Measurements from ENCODE around the gene OTOP2. TPM values are rescaled to one million over a fixed set of nuclear protein-coding genes. Genes with fewer than 3 reads are reported as not detected.

Gene OTOP2
- total RNA-seq, 4 donors from 2014 or later: not detected

DNA sequence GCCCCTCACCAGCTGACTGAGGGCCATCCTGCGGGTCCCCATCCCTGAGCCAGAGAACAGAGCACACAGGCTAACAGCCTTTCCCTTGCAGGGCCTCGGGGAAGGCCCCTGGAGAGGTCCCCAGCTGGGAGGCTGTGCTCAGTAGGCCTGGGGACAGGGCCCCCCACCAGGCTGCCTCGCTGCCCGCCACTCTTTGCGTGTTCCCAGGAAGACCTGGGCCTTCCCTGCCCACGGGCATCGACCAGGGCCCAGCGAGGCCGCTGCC, 47.7 kb downstream of the OTOP2 start:
- peaks cover 14 to 26% (median 20%) of the 10 kb centered on the region in 4 donors for H3K4me1 ChIP-seq
- H3K27ac ChIP-seq (replicated peaks in 1 of 4): peak overlapping the region; percentile 43 to 71 (median 57)
- 54% methylated on average over 9 of the region's 9 CpGs for WGBS
- peaks cover 0 to 37% (median 0%) of the 10 kb centered on the region in 4 donors for H3K27me3 ChIP-seq
- TF ChIP-seq POLR2AphosphoS5 (IDR thresholded peaks at IDR 0.05) (no peak), EP300 (IDR thresholded peaks at IDR 0.05) (no peak), POLR2A (IDR thresholded peaks at IDR 0.05; ENCODE audit: low read depth) (no peak)
- TF ChIP-seq, protein P1, sequence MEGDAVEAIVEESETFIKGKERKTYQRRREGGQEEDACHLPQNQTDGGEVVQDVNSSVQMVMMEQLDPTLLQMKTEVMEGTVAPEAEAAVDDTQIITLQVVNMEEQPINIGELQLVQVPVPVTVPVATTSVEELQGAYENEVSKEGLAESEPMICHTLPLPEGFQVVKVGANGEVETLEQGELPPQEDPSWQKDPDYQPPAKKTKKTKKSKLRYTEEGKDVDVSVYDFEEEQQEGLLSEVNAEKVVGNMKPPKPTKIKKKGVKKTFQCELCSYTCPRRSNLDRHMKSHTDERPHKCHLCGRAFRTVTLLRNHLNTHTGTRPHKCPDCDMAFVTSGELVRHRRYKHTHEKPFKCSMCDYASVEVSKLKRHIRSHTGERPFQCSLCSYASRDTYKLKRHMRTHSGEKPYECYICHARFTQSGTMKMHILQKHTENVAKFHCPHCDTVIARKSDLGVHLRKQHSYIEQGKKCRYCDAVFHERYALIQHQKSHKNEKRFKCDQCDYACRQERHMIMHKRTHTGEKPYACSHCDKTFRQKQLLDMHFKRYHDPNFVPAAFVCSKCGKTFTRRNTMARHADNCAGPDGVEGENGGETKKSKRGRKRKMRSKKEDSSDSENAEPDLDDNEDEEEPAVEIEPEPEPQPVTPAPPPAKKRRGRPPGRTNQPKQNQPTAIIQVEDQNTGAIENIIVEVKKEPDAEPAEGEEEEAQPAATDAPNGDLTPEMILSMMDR (IDR thresholded peaks at IDR 0.05): no peak
- DNase-seq (ENCODE audit: extremely low spot score): no peak
- H3K4me3 ChIP-seq: peak overlapping the region; percentile 69 to 88 (median 74)
- intact Hi-C loops (cut with DNase I): loop anchor here (5.0 to 10.0 kb wide), 3 partner anchors 36 to 133 kb away; partner anchors contain the start of gene ARMC7
- no peaks in the 10 kb centered on the region for H3K9me3 ChIP-seq
- no peaks in the 10 kb centered on the region for H3K36me3 ChIP-seq

DNA sequence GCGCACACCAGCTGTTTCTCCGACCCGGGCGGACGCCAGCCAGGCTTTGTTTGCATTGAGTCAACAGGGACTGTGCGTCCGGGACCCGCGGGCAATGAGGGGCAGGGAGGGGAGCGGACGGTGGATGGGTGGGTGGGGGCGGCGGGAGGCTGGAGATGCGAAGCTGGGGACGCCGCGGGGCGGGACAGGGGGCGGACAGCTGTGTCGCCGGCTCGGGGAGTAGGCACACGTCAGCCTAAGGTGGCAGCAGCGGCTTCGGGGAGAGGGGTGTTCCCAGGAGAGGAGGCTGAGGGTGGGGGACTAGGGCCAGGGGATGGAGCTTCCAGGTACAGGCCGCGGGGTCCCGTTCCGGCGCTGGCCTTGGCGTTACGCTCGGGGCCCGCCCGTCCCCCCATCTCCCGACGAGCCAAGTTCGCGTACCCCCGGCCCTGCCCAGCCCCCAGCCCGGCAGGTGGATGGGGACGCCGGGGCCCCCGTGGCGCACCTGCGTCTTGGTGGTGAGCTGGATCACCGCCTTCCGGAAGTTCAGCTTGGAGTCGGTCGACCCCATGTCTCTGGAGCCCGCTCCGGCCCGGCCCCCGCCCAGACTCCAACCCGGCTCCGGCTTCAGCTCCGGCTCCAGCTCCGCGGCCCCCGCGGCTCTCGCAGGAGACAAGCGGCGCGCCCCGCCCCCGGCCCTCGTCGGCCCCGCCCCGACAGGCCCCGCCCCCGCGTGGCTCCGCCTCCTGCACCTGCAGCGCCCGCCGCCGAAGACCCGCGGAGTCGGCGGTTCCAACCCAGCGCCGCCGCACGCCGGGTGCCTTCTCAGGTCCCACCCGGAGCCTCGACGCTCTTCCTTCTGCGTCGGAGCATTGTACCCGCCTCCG, 48.3 kb downstream of the OTOP2 start, which contains the start of gene HID1:
Gene HID1 (minus strand): TSS at position 653 of the 866 bp plus-strand sequence. CDS start 103 bp downstream, at position 550.
- Histone ChIP-seq H3K36me3 (no peaks in the 10 kb centered on the region), H3K27me3 (peaks cover 0 to 37% (median 0%) of the 10 kb centered on the region in 4 donors), H3K9me3 (no peaks in the 10 kb centered on the region), H3K4me1 (peaks cover 14 to 26% (median 20%) of the 10 kb centered on the region in 4 donors), H3K4me3 (peak within 1 kb of the TSS; percentile 69 to 88 (median 74)), H3K27ac (replicated peaks in 1 of 4) (peak within 1 kb of the TSS; percentile 43 to 71 (median 57))
- WGBS: 4% methylated on average over 11 of the region's 95 CpGs
- intact Hi-C loops (cut with DNase I): loop anchor here (5.0 to 10.0 kb wide), 3 partner anchors 35 to 132 kb away; partner anchors contain the start of gene ARMC7
- TF ChIP-seq POLR2AphosphoS5 (IDR thresholded peaks at IDR 0.05): peak in 1 of 2 donors; percentile 6
- TF ChIP-seq, protein P1 (IDR thresholded peaks at IDR 0.05): no peak
- DNase-seq (ENCODE audit: extremely low spot score): no peak

DNA sequence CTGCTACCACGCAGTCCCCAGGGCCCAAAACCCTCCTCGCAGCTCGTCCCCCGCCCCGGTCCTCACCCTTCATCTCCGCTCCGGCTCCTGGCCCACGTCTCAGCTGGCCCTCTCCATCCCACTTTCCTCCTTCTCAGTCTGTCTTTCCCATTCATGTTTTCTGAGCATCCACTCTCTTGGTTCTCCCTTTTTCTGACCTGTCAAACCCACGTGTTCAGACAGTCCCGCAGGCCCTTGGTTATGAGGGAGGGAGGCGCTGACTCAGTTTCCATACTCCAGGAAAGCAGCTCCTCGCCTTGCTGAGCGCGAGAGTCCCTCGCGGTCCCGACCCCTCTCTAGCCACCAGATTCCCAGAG, 48.9 kb downstream of the OTOP2 start:
- Histone ChIP-seq H3K9me3 (no peaks in the 10 kb centered on the region), H3K4me3 (peak overlapping the region; percentile 69 to 88 (median 74)), H3K27me3 (peaks cover 0 to 37% (median 0%) of the 10 kb centered on the region in 4 donors), H3K27ac (replicated peaks in 1 of 4) (no peak overlapping the region), H3K36me3 (no peaks in the 10 kb centered on the region), H3K4me1 (peaks cover 14 to 26% (median 20%) of the 10 kb centered on the region in 4 donors)
- DNase-seq (ENCODE audit: extremely low spot score): no peak
- TF ChIP-seq POLR2AphosphoS5 (IDR thresholded peaks at IDR 0.05) (no peak), EP300 (IDR thresholded peaks at IDR 0.05) (no peak), POLR2A (IDR thresholded peaks at IDR 0.05; ENCODE audit: low read depth) (no peak)
- TF ChIP-seq, protein P1 (IDR thresholded peaks at IDR 0.05): no peak
- 12% methylated on average over 17 of the region's 17 CpGs for WGBS
- intact Hi-C loops (cut with DNase I): loop anchor here (5.0 to 10.0 kb wide), 3 partner anchors 34 to 132 kb away; partner anchors contain the start of gene ARMC7

DNA sequence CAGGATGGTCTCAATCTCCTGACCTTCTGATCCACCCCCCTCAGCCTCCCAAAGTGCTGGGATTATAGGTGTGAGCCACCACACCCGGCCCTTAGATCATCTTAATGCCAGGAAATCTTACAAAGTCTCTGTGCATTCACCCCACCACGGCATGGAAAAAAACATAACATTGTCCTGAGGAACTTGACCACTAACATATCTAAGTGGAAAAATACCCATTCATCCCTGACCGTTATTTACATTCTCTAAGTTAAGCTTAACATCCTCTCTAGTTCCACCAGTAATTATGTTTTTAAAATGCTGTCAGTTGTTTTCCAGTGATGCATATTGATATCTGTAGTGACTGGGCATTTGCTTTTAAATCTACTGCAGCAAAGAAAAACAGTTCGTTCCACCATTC, 51.9 kb downstream of the OTOP2 start:
- Histone ChIP-seq H3K27ac (replicated peaks in 1 of 4) (no peak overlapping the region), H3K4me3 (no peak overlapping the region), H3K4me1 (peaks cover 14 to 24% (median 19%) of the 10 kb centered on the region in 4 donors), H3K36me3 (no peaks in the 10 kb centered on the region), H3K27me3 (peaks cover 0 to 27% (median 0%) of the 10 kb centered on the region in 4 donors), H3K9me3 (no peaks in the 10 kb centered on the region)
- intact Hi-C loops (cut with DNase I): loop anchor here (10.0 kb wide), 1 partner anchor 129 kb away; the partner anchor contains the start of gene ARMC7
- TF ChIP-seq POLR2A (IDR thresholded peaks at IDR 0.05; ENCODE audit: low read depth) (no peak), POLR2AphosphoS5 (IDR thresholded peaks at IDR 0.05) (no peak), EP300 (IDR thresholded peaks at IDR 0.05) (no peak)
- TF ChIP-seq, protein P1 (IDR thresholded peaks at IDR 0.05): no peak
- WGBS: 88% methylated on average over 4 of the region's 4 CpGs
- DNase-seq (ENCODE audit: extremely low spot score): no peak

Measured in esophagus muscularis mucosa (tissue), 4 donors.